ENCODE data around the gene SDC1. TPM values are rescaled to one million over a fixed set of nuclear protein-coding genes. Genes with fewer than 3 reads are reported as not detected.

SDC1 gene
- total and polyA plus RNA-seq, 12 donors, result 3.1 to 74.2 (median 18.0) TPM

- Histone ChIP-seq H3K9me3 (replicated peaks in 1 of 3) (no peaks in the 10 kb centered on the region), H3K4me3 (no peak overlapping the region), H3K36me3 (replicated peaks in 1 of 2) (no peaks in the 10 kb centered on the region), H3K27ac (no peak overlapping the region), H3K27me3 (no peaks in the 10 kb centered on the region), H3K4me1 (replicated peaks in 1 of 2) (peaks cover 16 to 20% of the 10 kb centered on the region in 2 donors)
- 82 to 85% (median 84%) methylated on average over 5 to 8 of the region's 8 CpGs for WGBS, 4 donors
- intact Hi-C loops (cut with DNase I), result no loop called here
- DNase-seq, result no peak
- TF ChIP-seq POLR2A (IDR thresholded peaks at IDR 0.05) (no peak), CTCF (IDR thresholded peaks at IDR 0.05) (no peak)
Observed at GRCh38 chr2:20210462-20210861, 14.5 kb downstream of the SDC1 start.

- Histone ChIP-seq H3K4me3 (no peak overlapping the region), H3K36me3 (replicated peaks in 1 of 2) (no peaks in the 10 kb centered on the region), H3K4me1 (replicated peaks in 1 of 2) (peaks cover 16 to 20% of the 10 kb centered on the region in 2 donors), H3K9me3 (replicated peaks in 1 of 3) (no peaks in the 10 kb centered on the region), H3K27me3 (no peaks in the 10 kb centered on the region), H3K27ac (peak overlapping the region in 1 of 5 donors; percentile 66)
- WGBS, 4 donors, result 86 to 97% (median 90%) methylated on average over 11 to 21 of the region's 21 CpGs
- intact Hi-C loops (cut with DNase I), result no loop called here
- DNase-seq, result peak in 5 of 7 donors; percentile 56 to 61 (median 59)
- TF ChIP-seq CTCF (IDR thresholded peaks at IDR 0.05) (no peak), POLR2A (IDR thresholded peaks at IDR 0.05) (no peak)
Observed at GRCh38 chr2:20209373-20210109, 15.4 kb downstream of the SDC1 start.

DNA sequence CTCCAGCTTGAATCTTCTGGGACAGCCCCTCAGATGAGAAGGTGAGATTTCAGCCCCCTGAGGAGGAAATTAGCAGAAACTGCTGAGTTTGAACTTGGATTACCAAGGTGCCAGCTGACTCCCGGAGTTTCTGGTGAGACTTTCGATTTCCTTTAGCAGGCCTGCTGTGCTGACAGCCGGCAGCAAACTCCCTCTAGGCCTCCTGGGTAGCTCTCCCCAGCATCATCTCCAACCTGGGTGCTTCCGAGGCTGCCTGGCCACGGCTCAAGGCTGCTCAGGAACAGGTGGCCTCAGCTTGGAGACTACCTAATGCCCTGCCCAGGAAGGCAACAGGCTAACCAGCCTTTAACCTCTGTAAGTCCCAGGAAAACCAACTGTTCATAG lies 16.5 kb downstream of the SDC1 start:
- intact Hi-C loops (cut with DNase I), result no loop called here
- H3K4me1 ChIP-seq (replicated peaks in 1 of 2), result peaks cover 12 to 13% of the 10 kb centered on the region in 2 donors
- H3K9me3 ChIP-seq (replicated peaks in 1 of 3), result no peaks in the 10 kb centered on the region
- TF ChIP-seq CTCF (IDR thresholded peaks at IDR 0.05) (no peak), POLR2A (IDR thresholded peaks at IDR 0.05) (no peak)
- whole genome bisulfite sequencing, 4 donors, result 76 to 83% (median 81%) methylated on average over 2 to 5 of the region's 5 CpGs
- H3K27ac ChIP-seq, result peak overlapping the region in 1 of 5 donors; percentile 61
- H3K4me3 ChIP-seq, result no peak overlapping the region
- no peaks in the 10 kb centered on the region for H3K27me3 ChIP-seq
- no peak for DNase-seq
- H3K36me3 ChIP-seq (replicated peaks in 1 of 2), result no peaks in the 10 kb centered on the region

DNA sequence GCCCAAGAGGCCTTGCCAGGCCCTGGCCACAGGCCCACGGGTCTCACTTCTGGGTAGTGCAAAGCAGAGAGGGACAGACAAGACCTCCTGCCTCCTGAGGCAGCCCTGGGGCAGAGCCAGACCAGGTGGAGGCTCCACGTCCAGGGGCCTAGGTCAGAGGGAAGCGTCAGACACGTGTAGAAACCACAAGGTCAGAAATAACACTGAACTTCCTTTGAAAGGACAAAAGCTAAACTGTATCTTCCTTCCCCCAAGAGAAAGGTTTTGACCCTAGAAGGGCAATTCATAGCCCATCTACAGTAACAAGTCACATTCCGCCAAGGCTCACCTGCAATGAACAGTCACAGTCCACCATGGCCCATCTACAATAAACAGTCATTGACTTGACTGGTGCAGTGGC lies 17.9 kb downstream of the SDC1 start:
- no peak for TF ChIP-seq POLR2A (IDR thresholded peaks at IDR 0.05)
- no peak for TF ChIP-seq CTCF (IDR thresholded peaks at IDR 0.05)
- intact Hi-C loops (cut with DNase I), result no loop called here
- H3K27ac ChIP-seq, result no peak overlapping the region
- H3K27me3 ChIP-seq, result no peaks in the 10 kb centered on the region
- no peak for DNase-seq
- no peaks in the 10 kb centered on the region for H3K4me1 ChIP-seq (replicated peaks in 1 of 2)
- no peaks in the 10 kb centered on the region for H3K9me3 ChIP-seq (replicated peaks in 1 of 3)
- no peak overlapping the region for H3K4me3 ChIP-seq
- WGBS, 4 donors, result 75 to 96% (median 83%) methylated on average over 4 to 5 of the region's 5 CpGs
- H3K36me3 ChIP-seq (replicated peaks in 1 of 2), result no peaks in the 10 kb centered on the region
